GM20000 (cell line): ENCODE results near the gene CARD6.

Experiments
- DNase-seq: peaks from one replicate; pipeline ENCODE4 v3.0.0; 2012; ENCODE audit warnings: low spot score
- TF ChIP-seq, protein P1 (sequence below): IDR thresholded peaks from 2 replicates; pipeline ENCODE4 v1.5.1; 2012; ENCODE audit warnings: mild to moderate bottlenecking, control low read depth; ENCODE audit errors: extremely low read depth, missing control alignments

Gene CARD6

GRCh38 chr5:40826489-40827187 lies 14.5 kb upstream of the CARD6 start:
- TF ChIP-seq, protein P1, sequence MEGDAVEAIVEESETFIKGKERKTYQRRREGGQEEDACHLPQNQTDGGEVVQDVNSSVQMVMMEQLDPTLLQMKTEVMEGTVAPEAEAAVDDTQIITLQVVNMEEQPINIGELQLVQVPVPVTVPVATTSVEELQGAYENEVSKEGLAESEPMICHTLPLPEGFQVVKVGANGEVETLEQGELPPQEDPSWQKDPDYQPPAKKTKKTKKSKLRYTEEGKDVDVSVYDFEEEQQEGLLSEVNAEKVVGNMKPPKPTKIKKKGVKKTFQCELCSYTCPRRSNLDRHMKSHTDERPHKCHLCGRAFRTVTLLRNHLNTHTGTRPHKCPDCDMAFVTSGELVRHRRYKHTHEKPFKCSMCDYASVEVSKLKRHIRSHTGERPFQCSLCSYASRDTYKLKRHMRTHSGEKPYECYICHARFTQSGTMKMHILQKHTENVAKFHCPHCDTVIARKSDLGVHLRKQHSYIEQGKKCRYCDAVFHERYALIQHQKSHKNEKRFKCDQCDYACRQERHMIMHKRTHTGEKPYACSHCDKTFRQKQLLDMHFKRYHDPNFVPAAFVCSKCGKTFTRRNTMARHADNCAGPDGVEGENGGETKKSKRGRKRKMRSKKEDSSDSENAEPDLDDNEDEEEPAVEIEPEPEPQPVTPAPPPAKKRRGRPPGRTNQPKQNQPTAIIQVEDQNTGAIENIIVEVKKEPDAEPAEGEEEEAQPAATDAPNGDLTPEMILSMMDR: no peak
- DNase-seq: no peak

DNA sequence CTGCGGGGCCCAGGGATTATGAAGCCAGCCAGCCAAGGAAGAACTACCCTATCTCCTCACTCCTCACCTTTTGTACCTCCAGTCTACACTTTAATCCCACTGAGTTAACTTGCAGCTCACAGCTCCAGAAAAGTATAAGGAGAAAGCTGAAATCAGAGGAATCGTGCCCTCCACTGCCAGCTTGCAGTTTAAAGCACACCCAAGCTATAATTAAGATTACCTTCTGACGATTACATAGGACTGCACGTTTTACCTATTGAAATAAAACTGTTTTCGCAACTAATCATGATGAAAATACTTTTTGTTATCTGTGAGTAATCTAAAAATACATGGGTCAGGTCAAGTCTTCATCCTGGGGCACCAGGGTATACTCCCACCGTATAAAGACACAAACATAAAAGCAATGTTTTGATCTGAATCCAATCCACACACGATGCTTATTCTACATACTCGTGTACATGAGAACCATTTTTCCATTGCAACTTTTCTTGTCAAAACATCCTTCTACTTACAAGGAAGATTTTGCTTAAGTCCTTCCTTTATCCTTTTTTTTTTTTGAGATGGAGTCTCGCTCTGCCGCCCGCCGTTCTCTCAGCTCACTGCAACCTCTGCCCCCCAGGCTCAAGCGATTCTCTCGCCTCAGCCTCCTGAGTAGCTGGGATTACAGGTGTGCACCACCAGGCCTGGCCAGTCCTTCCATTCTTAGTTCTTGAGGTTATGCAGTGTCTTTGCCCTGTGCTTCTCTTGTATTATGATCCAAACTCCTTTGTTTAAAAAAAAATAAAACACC lies 13.8 kb upstream of the CARD6 start:
- TF ChIP-seq, protein P1: no peak
- no peak for DNase-seq

DNA sequence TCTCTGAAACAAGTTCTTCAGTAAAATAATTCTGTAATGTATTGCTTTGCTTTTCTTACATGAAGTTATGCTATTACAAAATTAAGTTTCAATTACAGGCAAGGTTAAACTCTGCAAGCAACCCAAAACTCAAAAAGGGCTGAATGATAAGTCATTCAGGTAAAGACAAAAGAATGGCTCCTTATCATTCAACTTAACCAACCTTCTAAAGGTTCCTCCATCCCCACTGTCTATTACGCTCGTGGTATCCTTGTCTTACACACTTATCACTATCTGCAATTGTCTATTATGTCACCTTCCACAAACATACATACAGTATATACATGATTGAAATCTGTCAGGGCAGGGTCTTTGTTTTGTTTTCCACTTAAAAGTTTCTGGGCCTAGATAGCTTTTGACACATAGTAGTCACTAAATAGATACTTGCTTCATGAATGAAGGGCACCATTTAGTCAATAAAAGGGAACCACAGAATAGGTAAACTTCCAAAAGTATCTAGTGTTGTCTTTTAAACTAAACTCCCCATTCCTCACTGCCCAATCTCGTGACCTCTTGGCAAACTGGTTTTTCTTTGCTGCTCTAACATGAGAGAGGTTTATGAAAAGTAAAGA lies 13.0 kb upstream of the CARD6 start:
- TF ChIP-seq, protein P1: no peak
- no peak for DNase-seq

DNA sequence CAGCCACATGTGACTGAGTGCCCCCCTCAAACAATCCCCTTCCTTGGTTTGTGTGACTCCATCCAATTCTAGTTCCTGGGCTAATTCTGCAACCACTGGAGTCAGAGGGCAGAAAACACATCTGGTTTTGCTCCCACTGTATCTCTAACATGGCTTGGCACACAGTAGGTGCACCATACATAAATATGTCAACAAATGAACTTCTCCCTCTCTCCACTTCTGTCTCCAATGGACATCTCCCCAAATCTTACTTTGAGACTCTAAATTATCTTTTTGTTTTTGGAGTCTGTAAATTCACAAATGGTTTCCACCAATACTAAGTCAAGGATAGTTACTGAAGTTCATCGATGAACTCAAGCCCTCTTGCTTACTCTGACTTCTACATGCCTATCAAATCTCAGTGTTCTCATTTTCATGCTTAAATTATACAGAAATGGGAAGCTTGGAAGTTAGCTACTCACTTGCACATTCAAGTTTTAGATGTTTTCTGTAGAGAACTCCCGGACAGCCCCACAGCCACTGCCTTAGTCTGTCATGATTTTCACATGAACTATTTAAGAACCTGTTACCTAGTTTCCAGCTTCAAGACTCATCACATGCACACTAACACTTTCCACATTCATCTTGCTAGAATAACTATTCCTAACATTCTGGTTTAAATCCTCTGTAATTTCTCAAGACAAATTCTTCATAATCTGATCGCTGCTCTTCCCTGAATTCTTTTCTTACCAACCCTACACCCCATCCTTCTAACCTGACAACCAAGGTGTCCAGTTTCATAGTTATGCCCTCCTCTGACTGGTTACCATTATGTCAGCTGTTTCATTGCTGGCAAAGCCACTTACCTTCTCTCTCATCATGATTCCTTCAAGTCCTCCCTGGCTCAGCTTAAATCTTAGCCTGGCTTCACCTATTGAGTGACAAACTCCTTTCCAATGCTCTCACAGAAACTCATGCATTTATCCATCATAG lies 12.2 kb upstream of the CARD6 start:
- DNase-seq: no peak
- TF ChIP-seq, protein P1: no peak

DNA sequence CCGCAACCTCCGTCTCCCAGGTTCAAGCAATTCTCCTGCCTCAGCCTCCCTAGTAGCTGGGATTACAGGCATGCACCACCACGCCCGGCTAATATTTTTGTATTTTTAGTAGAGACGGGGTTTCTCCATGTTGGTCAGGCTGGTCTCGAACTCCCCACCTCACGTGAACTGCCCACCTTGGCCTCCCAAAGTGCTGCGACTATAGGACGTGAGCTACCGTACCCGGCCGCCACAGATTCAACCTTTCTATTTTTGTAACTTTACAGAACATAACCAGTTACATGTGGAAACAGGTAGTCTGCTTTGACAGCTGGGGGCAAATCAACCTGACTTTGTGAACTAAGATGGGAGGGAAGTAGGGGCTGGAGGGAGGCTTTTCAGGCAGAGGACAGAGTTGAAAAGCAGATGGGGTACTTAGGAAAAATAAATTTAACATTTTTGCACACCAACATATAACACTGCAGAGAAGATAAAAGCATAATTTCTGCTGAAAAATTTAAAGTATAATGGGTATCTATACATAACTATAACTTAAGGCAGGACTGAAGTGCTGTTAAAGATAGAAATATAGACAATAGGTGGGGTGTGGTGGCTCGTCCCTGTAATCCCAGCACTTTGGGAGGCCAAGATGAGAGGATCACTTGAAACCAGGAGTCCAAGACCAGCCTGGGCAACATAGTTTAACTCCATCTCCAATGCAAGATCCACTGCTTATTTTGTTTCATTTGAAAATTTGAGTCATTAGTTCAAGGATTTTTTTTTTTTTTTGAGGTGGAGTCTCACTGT lies 11.2 kb upstream of the CARD6 start:
- TF ChIP-seq, protein P1: no peak
- DNase-seq: no peak

GRCh38 chr5:40831346-40832210 lies 9.6 kb upstream of the CARD6 start:
- TF ChIP-seq, protein P1: no peak
- DNase-seq: no peak
